Measurements from ENCODE around the gene EEF1G.
"Not testable (repeated sequence)": the region's sequence is repeated elsewhere in the genome, so short reads cannot be mapped to it uniquely, and the experiment has no call there.

Gene EEF1G

GRCh38 chr11:62553839-62554361 lies 19.8 kb downstream of the EEF1G start:
- DNase-seq: no peak

GRCh38 chr11:62553080-62553838 lies 20.4 kb downstream of the EEF1G start:
- no peak for DNase-seq

DNA sequence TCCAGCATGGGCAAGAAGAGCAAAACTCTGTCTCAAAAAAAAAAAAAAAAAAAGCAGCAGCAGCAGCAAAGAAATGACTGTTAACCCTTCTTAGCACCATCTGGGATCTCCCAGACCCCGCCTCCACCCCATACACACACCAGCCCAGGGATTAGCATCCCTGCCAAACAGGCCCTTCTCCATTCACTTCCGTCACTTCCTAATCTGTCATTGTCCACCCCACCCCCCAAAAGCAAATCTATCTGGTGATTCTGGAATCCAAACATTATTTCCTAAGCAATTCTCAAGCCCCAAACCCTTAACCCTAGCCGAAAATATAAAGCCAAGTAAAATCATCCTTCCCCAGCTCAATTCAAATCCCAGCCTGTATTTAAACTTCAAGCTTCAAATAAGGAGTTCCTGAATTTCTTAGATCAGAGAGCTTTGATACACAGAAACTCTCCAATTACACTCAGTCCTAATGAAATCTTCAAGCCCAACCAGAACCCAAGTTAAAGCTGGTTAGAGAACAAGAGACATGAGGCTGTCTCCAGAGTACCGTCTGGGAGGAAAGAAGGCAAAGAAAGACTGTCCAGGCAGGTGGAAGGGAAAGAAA lies 21.1 kb downstream of the EEF1G start:
- peak; percentile 75 for DNase-seq

- DNase-seq: not testable (repeated sequence)
Measured at GRCh38 chr11:62550478-62550877, 23.2 kb downstream of the EEF1G start.

- no peak for DNase-seq
Measured at GRCh38 chr11:62548545-62549335, 25.0 kb downstream of the EEF1G start.

DNA sequence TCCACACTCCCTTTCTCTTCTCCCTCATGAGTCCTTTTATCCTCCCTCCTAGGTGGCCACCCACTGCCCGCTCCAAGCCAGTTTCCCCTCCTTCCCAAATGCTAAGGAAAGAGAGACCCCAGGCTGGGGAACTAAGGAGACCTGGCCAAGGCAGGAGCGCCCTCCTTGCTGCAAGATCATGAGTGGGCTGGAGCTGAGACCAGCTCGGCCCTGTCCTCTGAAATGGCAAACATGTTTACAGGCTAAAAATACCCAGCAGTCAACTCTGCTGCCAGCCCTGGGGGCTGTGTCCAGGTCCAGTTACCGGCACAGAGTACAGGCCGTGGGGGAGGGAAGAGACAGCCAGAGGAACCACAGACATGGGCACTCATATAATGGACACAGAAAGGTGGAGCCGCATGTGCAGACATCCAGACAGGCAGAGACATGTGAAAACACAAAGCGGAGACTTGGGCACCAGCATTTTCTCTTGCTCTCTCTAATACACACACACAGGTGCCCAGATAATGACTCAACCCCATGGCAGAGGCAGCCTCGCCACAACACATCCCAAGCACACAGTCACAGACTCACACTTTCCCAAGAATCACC lies 25.9 kb downstream of the EEF1G start:
- DNase-seq: no peak

GRCh38 chr11:62546929-62547625 lies 26.6 kb downstream of the EEF1G start:
- no peak for DNase-seq

GRCh38 chr11:62546244-62546928 lies 27.3 kb downstream of the EEF1G start, which contains the start of gene AHNAK:
AHNAK (minus strand) TSS chr11:62546806; CDS start chr11:62536098, 10,708 bp downstream.
- no peak for DNase-seq

- DNase-seq: no peak
Measured at GRCh38 chr11:62545437-62546243, 28.1 kb downstream of the EEF1G start.

GRCh38 chr11:62544581-62545436 lies 28.9 kb downstream of the EEF1G start:
- no peak for DNase-seq

DNA sequence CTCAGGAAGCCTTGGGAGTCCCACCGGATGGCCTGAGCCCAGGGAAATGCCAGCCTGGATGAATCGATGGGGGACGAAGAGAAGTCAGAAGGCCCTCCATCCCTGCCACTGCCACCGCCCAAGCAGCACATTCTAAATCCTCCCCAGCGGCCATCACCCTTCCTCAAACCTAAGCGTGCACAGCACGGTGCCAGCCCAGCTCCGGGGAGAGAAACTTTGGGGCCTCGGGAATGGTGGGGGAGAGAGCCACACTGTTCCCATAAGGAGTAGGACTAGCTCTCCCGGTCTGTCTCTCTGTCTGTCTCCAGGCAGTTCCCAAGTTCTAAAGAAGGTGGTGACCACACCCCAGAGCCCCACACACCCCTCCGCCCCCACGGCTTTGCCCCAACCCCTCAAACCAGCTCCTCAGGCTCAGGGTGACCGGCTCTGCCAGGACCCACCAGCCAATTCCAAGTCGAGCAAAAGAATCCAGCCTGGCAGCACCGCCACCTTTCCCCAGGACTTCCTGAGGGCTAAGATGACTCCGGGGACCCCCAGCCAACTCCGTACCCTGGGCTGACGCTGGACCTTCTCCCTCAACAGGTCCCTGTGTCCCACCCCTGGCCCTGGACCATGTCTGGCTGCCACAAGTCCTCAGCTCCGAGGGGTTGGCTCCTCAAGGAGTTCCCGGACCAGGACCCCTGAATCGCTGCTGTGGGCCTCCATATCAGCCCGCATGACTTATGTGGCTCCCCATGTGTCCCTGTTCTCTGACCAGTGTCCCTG lies 29.8 kb downstream of the EEF1G start:
- DNase-seq: no peak

DNA sequence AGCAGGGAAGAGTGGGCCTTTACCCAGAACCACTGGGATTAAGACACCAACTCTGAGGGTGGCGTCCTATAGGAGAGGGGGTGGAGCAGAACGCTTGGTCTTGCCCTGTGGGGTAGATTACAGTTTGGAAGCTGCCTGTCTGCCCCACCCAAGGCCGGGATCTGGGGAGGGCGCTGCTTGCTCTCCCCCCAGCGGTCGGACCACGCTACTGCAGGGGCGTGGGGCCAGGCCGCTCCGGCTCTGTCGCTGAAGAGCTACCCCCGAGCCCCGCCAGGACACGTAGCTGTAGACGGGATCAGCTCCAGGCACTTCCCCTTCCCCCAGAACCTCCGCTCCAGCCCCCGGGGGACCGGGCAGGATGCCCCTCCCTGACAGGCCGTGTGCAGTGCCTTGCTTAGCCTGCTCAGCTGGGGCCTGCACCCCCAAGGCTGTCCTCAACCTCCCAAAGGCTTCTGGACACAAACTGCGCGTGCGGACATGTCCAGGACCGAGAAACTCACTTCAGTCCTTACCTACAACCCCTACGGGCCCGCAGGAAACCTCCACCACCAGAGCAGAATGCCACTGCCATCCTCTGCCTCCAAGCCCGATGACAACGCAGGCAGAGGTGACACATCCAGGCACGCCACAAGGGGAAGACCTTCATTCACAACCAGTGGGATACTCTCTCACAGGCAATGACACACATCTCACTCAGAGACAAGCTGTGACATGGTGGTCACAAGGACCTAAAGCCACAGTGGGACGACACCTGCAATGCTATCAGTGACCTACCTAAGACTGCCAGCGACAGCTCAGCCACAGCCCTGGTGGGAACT lies 30.7 kb downstream of the EEF1G start:
- DNase-seq: no peak

DNA sequence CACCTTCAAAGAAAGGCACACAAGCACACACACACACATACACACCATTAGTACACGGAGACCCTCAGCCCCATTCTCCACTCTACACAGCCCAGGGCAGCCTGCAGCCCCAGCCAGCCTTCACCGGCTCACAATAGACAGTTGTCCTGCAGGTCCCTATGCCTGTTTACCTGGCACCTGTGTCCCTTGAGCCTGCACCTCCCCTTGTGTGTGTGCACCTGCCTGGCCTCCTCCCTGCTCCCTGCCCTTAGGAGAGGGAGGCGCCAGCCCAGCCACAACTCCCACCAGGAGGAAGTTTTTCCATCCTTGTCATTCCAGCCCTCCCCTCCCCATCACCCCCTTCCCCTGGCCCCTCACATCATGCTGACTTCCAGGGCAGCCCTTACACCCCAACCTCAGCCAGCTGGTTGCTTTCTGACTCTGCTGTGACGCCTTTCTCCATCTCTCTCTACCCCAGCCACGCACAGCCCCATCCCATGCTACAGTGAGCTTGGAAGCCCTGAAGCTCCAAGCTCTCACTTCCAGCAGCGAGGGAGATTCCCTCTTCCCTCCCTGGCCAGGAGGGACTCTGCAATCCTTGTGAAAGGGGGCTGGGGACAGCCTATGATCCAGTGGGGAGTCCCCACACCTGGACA lies 31.5 kb downstream of the EEF1G start:
- DNase-seq: no peak

DNA sequence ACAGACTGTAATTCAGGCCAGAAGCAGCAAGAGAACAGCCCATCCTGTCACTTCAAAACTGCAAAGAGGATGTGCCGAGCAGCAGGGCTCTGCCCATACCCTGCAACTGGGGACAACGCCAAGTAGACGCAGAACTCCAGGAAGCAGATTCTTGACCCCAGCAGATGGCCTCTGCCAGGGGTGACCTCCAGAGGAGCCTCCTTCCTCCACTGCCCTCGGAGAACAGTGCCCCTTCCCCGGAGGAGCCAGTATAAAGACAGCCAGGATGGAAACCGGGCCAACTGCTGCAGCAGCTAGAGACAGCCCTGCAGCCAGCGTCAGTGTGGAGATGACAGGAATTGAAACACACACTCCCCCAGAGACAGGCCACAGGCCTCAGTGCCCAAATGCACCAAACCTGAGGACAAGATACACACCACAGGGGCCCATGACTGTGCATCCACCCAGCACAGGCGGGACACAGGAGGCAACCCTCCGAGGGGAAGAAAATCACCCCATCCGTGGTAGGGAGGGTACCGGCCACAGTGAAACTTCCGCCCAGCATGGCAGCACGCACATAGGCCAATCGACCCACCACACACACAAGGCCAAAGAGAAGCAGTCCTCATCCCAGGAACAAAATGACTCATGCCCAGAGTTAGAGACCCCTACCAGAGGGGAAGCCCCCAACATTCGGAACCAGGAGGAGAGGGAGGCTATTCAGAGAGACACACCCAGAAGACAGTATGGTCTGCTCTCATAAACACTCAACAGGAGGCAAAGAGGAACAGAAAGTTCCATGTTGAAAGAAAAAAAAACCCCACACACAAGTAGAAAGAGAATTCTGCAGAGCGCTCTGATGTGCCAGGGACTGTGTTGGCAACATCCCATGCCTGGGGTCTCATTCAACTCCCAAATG lies 32.6 kb downstream of the EEF1G start:
- no peak for DNase-seq

GRCh38 chr11:62539238-62539925 lies 34.3 kb downstream of the EEF1G start:
- DNase-seq: no peak

Measured in NCI-H524 treated with DMSO at 0.1 percent for 48 hours (cell line).